GM18499 (cell line): ENCODE measurements around the gene LAMA4.

Experiments used
- ATAC-seq: cut with Tn5 transposase; IDR thresholded peaks from one replicate; pipeline ENCODE4 v1.9.1; 2021; ENCODE audit warnings: moderate number of reproducible peaks; ENCODE audit not compliant: insufficient read depth, unreplicated experiment

Gene LAMA4

GRCh38 chr6:112193535-112194051 lies 60.8 kb downstream of the LAMA4 start:
- no peak for ATAC-seq

- ATAC-seq, result no peak
Measured at GRCh38 chr6:112193117-112193516, 61.2 kb downstream of the LAMA4 start.

- no peak for ATAC-seq
Measured at GRCh38 chr6:112191509-112192020, 62.8 kb downstream of the LAMA4 start.

- ATAC-seq, result no peak
Measured at GRCh38 chr6:112190164-112190563, 64.2 kb downstream of the LAMA4 start.

- no peak for ATAC-seq
Measured at GRCh38 chr6:112189494-112189893, 64.9 kb downstream of the LAMA4 start.

GRCh38 chr6:112188906-112189305 lies 65.5 kb downstream of the LAMA4 start:
- no peak for ATAC-seq

GRCh38 chr6:112187736-112188135 lies 66.6 kb downstream of the LAMA4 start:
- no peak for ATAC-seq

GRCh38 chr6:112184951-112185350 lies 69.4 kb downstream of the LAMA4 start:
- no peak for ATAC-seq

GRCh38 chr6:112183271-112183671 lies 71.1 kb downstream of the LAMA4 start:
- no peak for ATAC-seq

GRCh38 chr6:112181130-112181529 lies 73.2 kb downstream of the LAMA4 start:
- ATAC-seq, result no peak

- ATAC-seq, result peak; percentile 70
Measured at GRCh38 chr6:112180095-112180820, 74.1 kb downstream of the LAMA4 start.

- ATAC-seq, result no peak
Measured at GRCh38 chr6:112179631-112180030, 74.7 kb downstream of the LAMA4 start.

- ATAC-seq, result no peak
Measured at GRCh38 chr6:112178846-112179245, 75.5 kb downstream of the LAMA4 start.

- ATAC-seq, result no peak
Measured at GRCh38 chr6:112177092-112177491, 77.3 kb downstream of the LAMA4 start.

- ATAC-seq, result no peak
Measured at GRCh38 chr6:112176175-112176574, 78.2 kb downstream of the LAMA4 start.

- no peak for ATAC-seq
Measured at GRCh38 chr6:112173221-112173804, 81.1 kb downstream of the LAMA4 start.

GRCh38 chr6:112172540-112172939 lies 81.8 kb downstream of the LAMA4 start:
- ATAC-seq, result no peak

- ATAC-seq, result no peak
Measured at GRCh38 chr6:112169541-112169940, 84.8 kb downstream of the LAMA4 start.

GRCh38 chr6:112163295-112164257 lies 90.8 kb downstream of the LAMA4 start:
- ATAC-seq, result peak; percentile 91

- ATAC-seq, result no peak
Measured at GRCh38 chr6:112160745-112161144, 93.6 kb downstream of the LAMA4 start.

GRCh38 chr6:112156668-112157067 lies 97.7 kb downstream of the LAMA4 start:
- ATAC-seq, result no peak
